K562 (cell line): ENCODE measurements around the gene DNASE1L3. TPM values are rescaled to one million over a fixed set of nuclear protein-coding genes. Genes with fewer than 3 reads are reported as not detected.

Experiments used
- ATAC-seq: fragments of 200-7000 bp; cut with Tn5 transposase; 3 replicates; pipeline ENCODE4 v1.9.1; 2020; ENCODE audit warnings: moderate library complexity
- BruUV-seq: library from RNA; stranded (reverse); fragments of 400-500 nt; replicated peaks from 2 replicates; lab custom pipeline; 2021; lab: Mats Ljungman, UMichigan
- CTCF ChIA-PET: fragments of 300-600 bp; formaldehyde crosslinking; extraction: SDS; loops from one replicate; lab custom pipeline; 2021; ENCODE audit warnings: low intra/inter-chr PET ratio; lab: Yijun Ruan, JAX
- POLR2A ChIA-PET: fragments of 300-600, 350-650 bp; sonication (Branson Sonifier 250); formaldehyde crosslinking; extraction: SDS; loops from one replicate; lab custom pipeline; 2021; ENCODE audit warnings: antibody characterized with exemption, inconsistent platforms; lab: Yijun Ruan, JAX
- DNase-seq, 4 experiments: peaks; one replicate each; pipeline versions ENCODE4 v3.0.0 to v3.0.0-alpha.2; 2011 to 2018; ENCODE audit warnings: low spot score in 3 of 4, mixed read lengths in 3 of 4; ENCODE audit errors: extremely low read depth in 1 of 4
- FAIRE-seq: peaks from 2 replicates; lab custom pipeline; 2011; peaks lifted over from hg19 to GRCh38; lab: Jason Lieb, UNC
- H2AFZ ChIP-seq: 2 replicates; pipeline ENCODE4 v1.6.0; 2011; ENCODE audit warnings: low read depth, low read length, control low read depth, inconsistent platforms
- H3K27ac ChIP-seq: fragments of 200-600 bp; 3 replicates; pipeline ENCODE4 v1.8.0; 2011; ENCODE audit warnings: low read depth, mild to moderate bottlenecking, control low read depth, inconsistent platforms, low read length, moderate library complexity, mixed read lengths; ENCODE audit errors: extremely low read depth
- H3K27me3 ChIP-seq, 2 experiments: fragments of 300-600 bp in 1 of 2; 2 replicates in 1 of 2; 3 replicates in 1 of 2; pipeline versions ENCODE4 v1.6.0 to v1.8.0; 2011; ENCODE audit warnings: inconsistent platforms in 2 of 2, low read length in 2 of 2, mild to moderate bottlenecking in 1 of 2, mixed read lengths in 1 of 2, moderate library complexity in 1 of 2; ENCODE audit not compliant: control insufficient read depth in 2 of 2, insufficient read depth in 2 of 2
- H3K36me3 ChIP-seq: fragments of 300-600 bp; 3 replicates; pipeline ENCODE4 v1.8.0; 2011; ENCODE audit warnings: mild to moderate bottlenecking, low read length, inconsistent platforms; ENCODE audit not compliant: control insufficient read depth, insufficient read depth
- H3K4me1 ChIP-seq, 2 experiments: fragments of 200-600 bp in 1 of 2; replicated peaks in 1 of 2; 2 replicates in 1 of 2; 3 replicates in 1 of 2; pipeline versions ENCODE4 v1.5.1 to v1.8.0; 2011; ENCODE audit warnings: inconsistent platforms in 2 of 2, low read length in 2 of 2, mild to moderate bottlenecking in 1 of 2, mixed read lengths in 1 of 2, moderate library complexity in 1 of 2; ENCODE audit not compliant: control insufficient read depth in 2 of 2, insufficient read depth in 2 of 2
- H3K4me2 ChIP-seq: 2 replicates; pipeline ENCODE4 v1.6.1; 2011; ENCODE audit warnings: low read length, control low read depth, inconsistent platforms, mixed read lengths; ENCODE audit not compliant: insufficient read depth
- H3K4me3 ChIP-seq: fragments of 200-600 bp; sonication (generic), shearing (Covaris generic); 2 replicates; pipeline ENCODE4 v1.5.1; 2016; ENCODE audit warnings: control low read depth, inconsistent platforms
- H3K79me2 ChIP-seq: fragments of 200-600 bp; 3 replicates; pipeline ENCODE4 v1.8.0; 2011; ENCODE audit warnings: low read length, inconsistent platforms; ENCODE audit not compliant: control insufficient read depth, insufficient read depth
- H3K9ac ChIP-seq, 2 experiments: 2 replicates each; pipeline versions ENCODE4 v1.6.0 to v1.6.1; 2011; ENCODE audit warnings: low read depth in 2 of 2, low read length in 2 of 2, control low read depth in 1 of 2, inconsistent platforms in 1 of 2, mild to moderate bottlenecking in 1 of 2, mixed read lengths in 1 of 2; ENCODE audit not compliant: insufficient read depth in 1 of 2
- H3K9me1 ChIP-seq: one replicate; pipeline ENCODE4 v1.6.0; 2011; ENCODE audit warnings: inconsistent platforms, mild to moderate bottlenecking, low read length, moderate library complexity; ENCODE audit not compliant: control insufficient read depth, insufficient read depth
- H3K9me3 ChIP-seq: replicated peaks from 2 replicates; pipeline ENCODE4 v1.5.1; 2011; ENCODE audit warnings: low read depth, low read length, inconsistent platforms; ENCODE audit not compliant: control insufficient read depth, insufficient read depth
- H4K20me1 ChIP-seq: replicated peaks from 2 replicates; pipeline ENCODE4 v1.6.1; 2011; ENCODE audit warnings: low read length, inconsistent platforms, mixed read lengths; ENCODE audit not compliant: control insufficient read depth, insufficient read depth
- CBFA2T2 ChIP-seq: fragments of 450-650 bp; conservative IDR thresholded peaks from 2 replicates; pipeline ENCODE4 v1.6.1; 2017; ENCODE audit warnings: mild to moderate bottlenecking
- CBFA2T3 ChIP-seq: fragments of 450-650 bp; IDR thresholded peaks from 2 replicates; pipeline ENCODE4 v1.6.1; 2017
- HLTF ChIP-seq: fragments of 450-650 bp; IDR thresholded peaks from 2 replicates; pipeline ENCODE4 v1.6.1; 2016
- KLF10 ChIP-seq: fragments of 250-450 bp; sonication (Bioruptor Pico); IDR thresholded peaks from 2 replicates; pipeline ENCODE4 v1.6.1; 2021; ENCODE audit warnings: matching md5 sums
- MIER1 ChIP-seq: fragments of 450-650 bp; IDR thresholded peaks from 2 replicates; pipeline ENCODE4 v1.6.1; 2016; ENCODE audit warnings: antibody characterized with exemption, mild to moderate bottlenecking, low read depth
- PYGO2 ChIP-seq: fragments of 450-650 bp; IDR thresholded peaks from 2 replicates; pipeline ENCODE4 v1.6.1; 2016; ENCODE audit warnings: mild to moderate bottlenecking, missing genetic modification characterization, moderate library complexity, missing compliant biosample characterization
- SAFB2 ChIP-seq: fragments of 200-400 bp; formaldehyde crosslinking; IDR thresholded peaks from 2 replicates; pipeline ENCODE4 v1.6.1; 2018; ENCODE audit warnings: borderline replicate concordance, low read length, low read depth, moderate library complexity; ENCODE audit not compliant: severe bottlenecking
- TAL1 ChIP-seq: fragments of 450-650 bp; IDR thresholded peaks from 2 replicates; pipeline ENCODE4 v1.6.1; 2016; ENCODE audit warnings: mild to moderate bottlenecking
- TCF3 ChIP-seq: sonication (generic); formaldehyde crosslinking; IDR thresholded peaks from 2 replicates; pipeline ENCODE4 v1.4.0; 2020; ENCODE audit warnings: mild to moderate bottlenecking, missing genetic modification reagents
- WGBS: fragments of 100-300 bp; shearing (Covaris generic); methylation state at CpG from one replicate; pipeline ENCODE4 v1.1.6; 2016; ENCODE audit warnings: low coverage, mixed read lengths; ENCODE audit not compliant: insufficient coverage; ENCODE audit errors: missing lambda C conversion rate; 5-methylcytosine and 5-hydroxymethylcytosine counted together
- in situ Hi-C: fragments of 300-500 bp; cut with MboI; formaldehyde crosslinking; loops from 4 replicates; pipeline ENCODE4 v1.15.0; 2018; ENCODE audit warnings: inconsistent platforms, mixed read lengths
- intact Hi-C: fragments of 100-400 bp; cut with micrococcal nuclease; formaldehyde crosslinking; loops from 2 replicates; pipeline ENCODE4 v1.14.2; 2022
- polyA plus RNA-seq, 8 experiments: library from polyadenylated mRNA; depleted of rRNA in 4 of 8; stranded (reverse) in 5 of 8; unstranded in 3 of 8; fragments of >200 nt; fragmentation: Nextera tagmentation in 2 of 8; fragmentation: Illumina TruSeq in 1 of 8; extraction: Ambion mirVana in 2 of 8; extraction: Trizol in 1 of 8; gene quantifications; 2 replicates each; pipeline versions ENCODE4 v1.2.1 to v1.2.3, GENCODE V29; 2011 to 2014; ENCODE audit warnings: inconsistent platforms in 1 of 8, missing spikeins in 1 of 8
- total RNA-seq, 7 experiments: library from RNA; depleted of rRNA in 6 of 7; stranded (reverse); fragments of >200 nt in 6 of 7; fragmentation: Illumina TruSeq in 2 of 7; extraction: Trizol in 2 of 7; gene quantifications; 2 replicates each; pipeline versions ENCODE4 v1.2.1 to v1.2.3, GENCODE V29; 2011 to 2021; ENCODE audit warnings: low replicate concordance in 1 of 7
- TF ChIP-seq, protein P1 (sequence below): IDR thresholded peaks from 2 replicates; pipeline ENCODE4 v1.6.1; 2011; ENCODE audit warnings: borderline replicate concordance, low read depth, mild to moderate bottlenecking, moderate library complexity, low read length; ENCODE audit not compliant: insufficient read depth, poor library complexity, severe bottlenecking

DNASE1L3 gene
- total and polyA plus RNA-seq, 9 of the 15 experiments (the other 6 are each of a cell fraction or from before 2014, with no cell fraction given): 0.06 TPM; not detected in 8

DNA sequence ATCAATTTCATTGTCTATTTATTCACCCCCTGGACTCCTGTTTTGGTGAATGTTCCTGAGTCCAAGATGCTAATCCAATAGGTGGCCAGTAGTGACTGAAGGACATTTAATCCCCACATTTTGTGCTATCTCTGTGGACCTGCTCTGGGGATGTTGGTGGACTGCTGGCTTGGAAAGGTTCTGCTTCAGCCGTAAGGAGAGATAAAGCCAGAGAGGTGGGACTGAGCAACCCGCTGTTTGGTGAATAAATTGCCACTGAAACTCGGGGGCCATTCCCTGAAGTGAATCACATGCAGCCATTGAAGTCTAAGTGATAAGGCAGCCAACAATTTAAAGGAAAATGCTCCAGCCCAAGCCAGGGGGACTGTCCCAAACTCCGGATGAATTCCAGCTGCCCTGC is 25.2 kb upstream of the DNASE1L3 start:
- Histone ChIP-seq H3K4me2 (no peak overlapping the region; the same call in 1 of the 2 replicates), H3K4me3 (no peak overlapping the region), H3K27ac (no peak overlapping the region), H3K79me2 (no peaks in the 10 kb centered on the region), H3K9me1 (no peaks in the 10 kb centered on the region), H3K9ac (peak overlapping the region in 1 of 2 experiments; percentile 36; a peak in 1 of 4 replicates), H3K9me3 (no peaks in the 10 kb centered on the region), H3K4me1 (peaks cover 16 to 25% of the 10 kb centered on the region in 2 experiments; a peak in 4 of 5 replicates), H3K27me3 (no peaks in the 10 kb centered on the region), H4K20me1 (no peaks in the 10 kb centered on the region), H2AFZ (no peak overlapping the region; the same call in 1 of the 2 replicates), H3K36me3 (no peaks in the 10 kb centered on the region)
- intact Hi-C loops: loop anchor here (5.0 kb wide), 1 partner anchor 61 kb away; no protein-coding TSS in a partner anchor
- CTCF ChIA-PET: no interaction called here
- TF ChIP-seq PYGO2 (no peak), TCF3 (CRISPR knock-in tag) (0 out of 2 replicates have a peak, but pooled peaks have one; percentile 18), CBFA2T3 (peak; percentile 54), HLTF (no peak), KLF10 (CRISPR knock-in tag) (no peak), TAL1 (peak; percentile 19; the same call in 1 of the 2 replicates), CBFA2T2 (peak; percentile 31)
- in situ Hi-C loops: no loop called here
- POLR2A ChIA-PET: no interaction called here
- ATAC-seq: 0 out of 3 replicates have a peak, but pooled peaks have one; percentile 3
- WGBS: 6% methylated on average over 4 of the region's 4 CpGs
- no TSS peak for BruUV-seq
- peak; percentile 60 for FAIRE-seq
- peak in 2 of 4 experiments; percentile 37 to 63 for DNase-seq

DNA sequence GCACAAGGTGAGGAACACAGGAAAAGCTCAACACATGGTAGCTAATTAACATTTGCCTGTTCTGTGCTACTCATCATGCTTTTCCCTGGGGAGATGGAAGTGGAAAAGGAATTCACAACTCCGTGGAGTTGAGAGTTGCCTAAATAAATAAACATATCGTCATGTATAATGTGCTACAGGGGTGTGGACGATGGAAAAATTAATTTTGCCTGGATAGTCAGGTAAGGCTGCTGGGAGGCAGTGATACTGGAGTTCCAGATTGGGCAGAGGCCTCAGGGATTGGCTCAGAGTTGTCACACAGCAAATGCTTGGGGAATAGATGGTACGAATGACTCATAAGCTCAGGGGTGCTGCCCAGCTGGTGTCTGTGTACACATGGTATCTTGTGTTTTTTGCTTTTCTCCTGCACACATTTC is 23.8 kb upstream of the DNASE1L3 start:
- no TSS peak for BruUV-seq
- DNase-seq (no peak), FAIRE-seq (no peak), ATAC-seq (no peak)
- in situ Hi-C loops: no loop called here
- CTCF ChIA-PET: no interaction called here
- POLR2A ChIA-PET: interaction anchor here (0.8 to 1.7 kb wide), 2 partner anchors 17 to 20 kb away, joined by 3 to 4 read pairs; no protein-coding TSS in a partner anchor
- peaks cover 16 to 25% of the 10 kb centered on the region in 2 experiments; a peak in 4 of 5 replicates for H3K4me1 ChIP-seq
- H2AFZ ChIP-seq: no peak overlapping the region
- H4K20me1 ChIP-seq: no peaks in the 10 kb centered on the region
- no peaks in the 10 kb centered on the region for H3K36me3 ChIP-seq
- H3K9ac ChIP-seq: no peak overlapping the region
- 13% methylated on average over 4 of the region's 4 CpGs for WGBS
- no peaks in the 10 kb centered on the region for H3K79me2 ChIP-seq
- no peaks in the 10 kb centered on the region for H3K27me3 ChIP-seq
- H3K4me2 ChIP-seq: no peak overlapping the region
- no peak overlapping the region for H3K27ac ChIP-seq
- no peaks in the 10 kb centered on the region for H3K9me1 ChIP-seq
- H3K9me3 ChIP-seq: no peaks in the 10 kb centered on the region
- intact Hi-C loops: no loop called here
- H3K4me3 ChIP-seq: no peak overlapping the region
- no peak for TF ChIP-seq MIER1
- TF ChIP-seq, protein P1, sequence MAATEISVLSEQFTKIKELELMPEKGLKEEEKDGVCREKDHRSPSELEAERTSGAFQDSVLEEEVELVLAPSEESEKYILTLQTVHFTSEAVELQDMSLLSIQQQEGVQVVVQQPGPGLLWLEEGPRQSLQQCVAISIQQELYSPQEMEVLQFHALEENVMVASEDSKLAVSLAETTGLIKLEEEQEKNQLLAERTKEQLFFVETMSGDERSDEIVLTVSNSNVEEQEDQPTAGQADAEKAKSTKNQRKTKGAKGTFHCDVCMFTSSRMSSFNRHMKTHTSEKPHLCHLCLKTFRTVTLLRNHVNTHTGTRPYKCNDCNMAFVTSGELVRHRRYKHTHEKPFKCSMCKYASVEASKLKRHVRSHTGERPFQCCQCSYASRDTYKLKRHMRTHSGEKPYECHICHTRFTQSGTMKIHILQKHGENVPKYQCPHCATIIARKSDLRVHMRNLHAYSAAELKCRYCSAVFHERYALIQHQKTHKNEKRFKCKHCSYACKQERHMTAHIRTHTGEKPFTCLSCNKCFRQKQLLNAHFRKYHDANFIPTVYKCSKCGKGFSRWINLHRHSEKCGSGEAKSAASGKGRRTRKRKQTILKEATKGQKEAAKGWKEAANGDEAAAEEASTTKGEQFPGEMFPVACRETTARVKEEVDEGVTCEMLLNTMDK: no peak
- TF ChIP-seq SAFB2: no peak
